Suprapubic skin (tissue), 4 donors: ENCODE results near the gene RGMB. TPM values are rescaled to one million over a fixed set of nuclear protein-coding genes. Genes with fewer than 3 reads are reported as not detected.

Source experiments
- DNase-seq, 2 donors: peaks; one replicate each; pipeline ENCODE4 v3.0.0-alpha.2; 2019; ENCODE audit warnings: low spot score in 2 of 2
- H3K27ac ChIP-seq: fragments of 200-600 bp; sonication (generic); one replicate; pipeline ENCODE4 v1.5.1; 2019
- H3K27me3 ChIP-seq: fragments of 200-600 bp; sonication (generic); one replicate; pipeline ENCODE4 v1.5.1; 2019
- H3K36me3 ChIP-seq: fragments of 200-600 bp; sonication (generic); one replicate; pipeline ENCODE4 v1.5.1; 2019
- H3K4me1 ChIP-seq: fragments of 200-600 bp; sonication (generic); one replicate; pipeline ENCODE4 v1.5.1; 2019
- H3K4me3 ChIP-seq: fragments of 200-600 bp; sonication (generic); one replicate; pipeline ENCODE4 v1.5.1; 2019; ENCODE audit warnings: mild to moderate bottlenecking
- H3K9me3 ChIP-seq: fragments of 200-600 bp; sonication (generic); one replicate; pipeline ENCODE4 v1.5.1; 2019
- EP300 ChIP-seq: sonication (generic); formaldehyde crosslinking; IDR thresholded peaks from one replicate; pipeline ENCODE4 v1.6.1; 2017; ENCODE audit warnings: antibody characterized with exemption
- POLR2A ChIP-seq, 2 donors: fragments of 450-650 bp; IDR thresholded peaks; one replicate each; pipeline ENCODE4 v1.6.1; 2017; ENCODE audit warnings: antibody characterized with exemption in 2 of 2, mild to moderate bottlenecking in 2 of 2, moderate library complexity in 2 of 2
- POLR2AphosphoS5 ChIP-seq, 3 donors: sonication (generic); formaldehyde crosslinking; IDR thresholded peaks; one replicate each; pipeline ENCODE4 v1.6.1; 2017; ENCODE audit warnings: antibody characterized with exemption in 3 of 3
- WGBS: methylation state at CpG from one replicate; pipeline ENCODE4 v1.1.5; 2018; 5-methylcytosine and 5-hydroxymethylcytosine counted together
- total RNA-seq, 4 donors: library from RNA; depleted of rRNA; stranded (reverse); fragments of >200 nt; gene quantifications; one replicate each; pipeline ENCODE4 v1.1.0, GENCODE V29; 2016
- TF ChIP-seq, protein P1 (sequence below), 2 donors: fragments of 200-600 bp in 1 of 2; fragments of 450-650 bp in 1 of 2; sonication (generic) in 1 of 2; IDR thresholded peaks; one replicate each; pipeline ENCODE4 v1.5.1; 2016 to 2019; ENCODE audit warnings: antibody characterized with exemption in 2 of 2, mild to moderate bottlenecking in 1 of 2, moderate library complexity in 1 of 2

RGMB gene
- total RNA-seq, 4 donors from 2014 or later = 47.7 to 73.2 (median 70.8) TPM

DNA sequence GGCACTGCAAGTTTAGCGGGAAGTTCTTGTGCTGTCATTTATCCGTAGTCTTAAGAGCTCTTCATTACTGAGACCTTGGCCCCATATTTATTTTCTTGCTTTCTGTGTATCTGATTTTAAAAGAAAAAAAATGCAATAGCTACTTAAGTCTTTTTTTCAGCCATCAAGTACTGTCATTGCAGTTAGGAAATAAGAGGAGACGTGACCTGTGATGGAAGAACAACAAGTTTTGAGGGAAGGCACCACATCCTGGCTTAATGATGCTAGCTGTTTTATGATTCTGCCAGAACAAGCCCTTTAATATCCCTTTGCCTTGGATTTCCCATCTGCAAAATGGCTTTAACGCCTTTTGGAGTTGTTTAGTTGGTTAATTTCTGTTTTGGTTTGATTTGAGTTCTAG, 3.8 kb downstream of the RGMB start:
- TF ChIP-seq POLR2A (IDR thresholded peaks at IDR 0.05) = no peak
- TF ChIP-seq, protein P1, sequence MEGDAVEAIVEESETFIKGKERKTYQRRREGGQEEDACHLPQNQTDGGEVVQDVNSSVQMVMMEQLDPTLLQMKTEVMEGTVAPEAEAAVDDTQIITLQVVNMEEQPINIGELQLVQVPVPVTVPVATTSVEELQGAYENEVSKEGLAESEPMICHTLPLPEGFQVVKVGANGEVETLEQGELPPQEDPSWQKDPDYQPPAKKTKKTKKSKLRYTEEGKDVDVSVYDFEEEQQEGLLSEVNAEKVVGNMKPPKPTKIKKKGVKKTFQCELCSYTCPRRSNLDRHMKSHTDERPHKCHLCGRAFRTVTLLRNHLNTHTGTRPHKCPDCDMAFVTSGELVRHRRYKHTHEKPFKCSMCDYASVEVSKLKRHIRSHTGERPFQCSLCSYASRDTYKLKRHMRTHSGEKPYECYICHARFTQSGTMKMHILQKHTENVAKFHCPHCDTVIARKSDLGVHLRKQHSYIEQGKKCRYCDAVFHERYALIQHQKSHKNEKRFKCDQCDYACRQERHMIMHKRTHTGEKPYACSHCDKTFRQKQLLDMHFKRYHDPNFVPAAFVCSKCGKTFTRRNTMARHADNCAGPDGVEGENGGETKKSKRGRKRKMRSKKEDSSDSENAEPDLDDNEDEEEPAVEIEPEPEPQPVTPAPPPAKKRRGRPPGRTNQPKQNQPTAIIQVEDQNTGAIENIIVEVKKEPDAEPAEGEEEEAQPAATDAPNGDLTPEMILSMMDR (IDR thresholded peaks at IDR 0.05) = no peak
- TF ChIP-seq POLR2AphosphoS5 (IDR thresholded peaks at IDR 0.05) = no peak
- no peak for TF ChIP-seq EP300
- Histone ChIP-seq H3K4me3 (no peak overlapping the region), H3K27ac (no peak overlapping the region), H3K36me3 (peaks cover 5% of the 10 kb centered on the region), H3K27me3 (no peaks in the 10 kb centered on the region), H3K4me1 (peaks cover 67% of the 10 kb centered on the region), H3K9me3 (no peaks in the 10 kb centered on the region)
- 77% methylated on average over 4 of the region's 4 CpGs for WGBS
- no peak for DNase-seq

DNA sequence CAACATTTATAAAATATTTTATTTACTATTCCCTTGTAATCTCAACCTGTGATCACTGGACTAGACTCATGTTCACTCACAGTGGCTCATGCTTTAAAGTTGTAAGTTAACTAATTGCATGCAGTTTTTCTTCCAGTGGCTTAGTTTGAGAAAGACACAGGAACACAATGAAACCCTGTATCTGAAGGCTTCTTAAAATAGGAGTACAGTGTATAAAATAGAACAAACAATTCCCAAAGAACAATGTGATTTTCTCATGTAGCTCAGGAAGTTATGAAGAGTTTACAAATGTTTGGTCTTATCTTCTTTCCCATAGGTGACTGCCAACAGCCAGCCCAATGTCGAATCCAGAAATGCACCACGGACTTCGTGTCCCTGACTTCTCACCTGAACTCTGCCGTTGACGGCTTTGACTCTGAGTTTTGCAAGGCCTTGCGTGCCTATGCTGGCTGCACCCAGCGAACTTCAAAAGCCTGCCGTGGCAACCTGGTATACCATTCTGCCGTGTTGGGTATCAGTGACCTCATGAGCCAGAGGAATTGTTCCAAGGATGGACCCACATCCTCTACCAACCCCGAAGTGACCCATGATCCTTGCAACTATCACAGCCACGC, 5.9 kb downstream of the RGMB start:
- no peak for DNase-seq
- H3K27ac ChIP-seq = peak overlapping the region; percentile 27
- H3K36me3 ChIP-seq = peaks cover 5% of the 10 kb centered on the region
- peaks cover 80% of the 10 kb centered on the region for H3K4me1 ChIP-seq
- H3K4me3 ChIP-seq = peak overlapping the region; percentile 8
- H3K27me3 ChIP-seq = no peaks in the 10 kb centered on the region
- TF ChIP-seq POLR2AphosphoS5 (IDR thresholded peaks at IDR 0.05) = no peak
- TF ChIP-seq POLR2A (IDR thresholded peaks at IDR 0.05) = no peak
- TF ChIP-seq, protein P1 (IDR thresholded peaks at IDR 0.05) = no peak
- no peaks in the 10 kb centered on the region for H3K9me3 ChIP-seq
- 62% methylated on average over 11 of the region's 11 CpGs for WGBS

DNA sequence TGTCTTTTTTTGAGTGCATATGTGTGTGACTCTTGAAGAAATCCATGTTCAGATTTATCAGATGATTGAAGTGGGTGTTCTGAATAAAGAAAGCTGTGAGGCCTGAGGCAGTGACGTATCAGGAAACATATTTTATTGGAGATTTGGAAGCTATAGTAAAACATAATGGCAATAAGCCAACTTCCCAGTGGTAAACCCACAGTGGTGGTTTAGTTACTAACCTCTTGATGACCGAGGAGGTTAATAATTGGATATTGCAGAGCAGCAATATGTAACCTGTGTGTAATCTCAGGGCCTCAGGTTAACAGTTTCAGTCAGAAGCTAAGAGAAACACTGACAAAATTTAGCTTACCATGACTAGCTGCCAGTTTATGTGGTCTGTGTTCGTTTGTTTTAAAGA, 6.9 kb downstream of the RGMB start:
- H3K4me3 ChIP-seq = no peak overlapping the region
- H3K36me3 ChIP-seq = peaks cover 5% of the 10 kb centered on the region
- H3K9me3 ChIP-seq = no peaks in the 10 kb centered on the region
- H3K27me3 ChIP-seq = no peaks in the 10 kb centered on the region
- TF ChIP-seq, protein P1 (IDR thresholded peaks at IDR 0.05) = no peak
- TF ChIP-seq POLR2AphosphoS5 (IDR thresholded peaks at IDR 0.05) = no peak
- TF ChIP-seq EP300 = no peak
- no peak for TF ChIP-seq POLR2A (IDR thresholded peaks at IDR 0.05)
- H3K4me1 ChIP-seq = peaks cover 85% of the 10 kb centered on the region
- 47% methylated on average over 3 of the region's 3 CpGs for WGBS
- DNase-seq = no peak
- H3K27ac ChIP-seq = no peak overlapping the region

- peaks cover 84% of the 10 kb centered on the region for H3K4me1 ChIP-seq
- DNase-seq = no peak
- WGBS = 59% methylated on average over 2 of the region's 2 CpGs
- H3K4me3 ChIP-seq = no peak overlapping the region
- TF ChIP-seq EP300 (no peak), POLR2A (IDR thresholded peaks at IDR 0.05) (no peak), POLR2AphosphoS5 (IDR thresholded peaks at IDR 0.05) (no peak)
- TF ChIP-seq, protein P1 (IDR thresholded peaks at IDR 0.05) = no peak
- H3K9me3 ChIP-seq = no peaks in the 10 kb centered on the region
- no peaks in the 10 kb centered on the region for H3K27me3 ChIP-seq
- no peak overlapping the region for H3K27ac ChIP-seq
- peaks cover 5% of the 10 kb centered on the region for H3K36me3 ChIP-seq
Observed at GRCh38 chr5:98781520-98781919, 8.1 kb downstream of the RGMB start.

DNA sequence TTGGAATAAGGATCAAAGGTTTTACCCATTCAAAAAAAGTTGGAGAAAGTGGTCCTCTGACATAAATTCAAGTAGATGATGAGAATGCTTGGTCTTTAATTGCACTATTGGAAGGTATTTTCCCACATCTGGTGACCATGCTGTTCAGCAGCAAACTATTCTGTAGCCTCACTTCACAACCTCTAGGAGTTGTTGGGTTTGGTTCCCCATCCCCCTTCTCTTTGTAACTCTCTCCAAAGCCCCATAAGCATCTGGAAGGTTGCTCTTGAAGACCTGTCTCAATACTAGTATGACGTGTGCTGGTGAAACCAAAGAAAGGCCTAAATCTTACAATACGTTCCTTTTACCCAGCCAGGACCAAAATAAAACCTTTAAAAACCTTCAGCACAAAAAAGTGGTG, 8.5 kb downstream of the RGMB start:
- peaks cover 5% of the 10 kb centered on the region for H3K36me3 ChIP-seq
- no peak for TF ChIP-seq POLR2AphosphoS5 (IDR thresholded peaks at IDR 0.05)
- TF ChIP-seq POLR2A (IDR thresholded peaks at IDR 0.05) = no peak
- no peak for TF ChIP-seq EP300
- TF ChIP-seq, protein P1 (IDR thresholded peaks at IDR 0.05) = no peak
- no peak overlapping the region for H3K4me3 ChIP-seq
- WGBS = 84% methylated on average over 2 of the region's 2 CpGs
- H3K27ac ChIP-seq = no peak overlapping the region
- H3K4me1 ChIP-seq = peaks cover 85% of the 10 kb centered on the region
- H3K9me3 ChIP-seq = no peaks in the 10 kb centered on the region
- no peak for DNase-seq
- H3K27me3 ChIP-seq = no peaks in the 10 kb centered on the region
